DMS 273 treated with DMSO at 0.1 percent for 48 hours (cell line): Measurements from ENCODE around the gene SUN3.

Experiments used
- DNase-seq: peaks from one replicate; lab custom pipeline; 2025; lab: John Stamatoyannopoulos, UW

The SUN3 gene

GRCh38 chr7:48028938-48029337 lies at the start of gene SUN3:
Gene SUN3, minus strand, starts transcription at chr7:48029107. Its CDS starts 169 bp downstream, at chr7:48028938.
- no peak for DNase-seq

DNA sequence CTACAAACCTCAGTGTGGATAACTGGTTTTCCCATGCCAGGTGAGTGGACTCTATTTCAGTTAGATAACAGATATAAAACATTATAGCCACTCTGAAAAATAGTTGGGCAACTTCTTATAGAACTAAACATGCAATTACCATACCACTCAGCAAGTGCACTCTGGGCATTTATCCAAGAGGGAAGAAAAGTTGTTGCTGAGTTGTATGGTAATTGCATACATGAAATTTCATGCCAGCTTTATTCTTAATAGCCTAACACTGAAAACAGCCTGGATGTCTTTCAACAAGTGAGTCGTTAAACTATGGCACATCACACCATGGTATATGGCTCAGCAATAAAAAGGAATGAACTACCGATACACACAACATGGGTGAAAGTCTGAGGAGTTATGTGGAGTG lies 49.6 kb upstream of the SUN3 start:
- DNase-seq, result no peak

- no peak for DNase-seq
Observed at GRCh38 chr7:48077423-48077822, 48.5 kb upstream of the SUN3 start.

DNA sequence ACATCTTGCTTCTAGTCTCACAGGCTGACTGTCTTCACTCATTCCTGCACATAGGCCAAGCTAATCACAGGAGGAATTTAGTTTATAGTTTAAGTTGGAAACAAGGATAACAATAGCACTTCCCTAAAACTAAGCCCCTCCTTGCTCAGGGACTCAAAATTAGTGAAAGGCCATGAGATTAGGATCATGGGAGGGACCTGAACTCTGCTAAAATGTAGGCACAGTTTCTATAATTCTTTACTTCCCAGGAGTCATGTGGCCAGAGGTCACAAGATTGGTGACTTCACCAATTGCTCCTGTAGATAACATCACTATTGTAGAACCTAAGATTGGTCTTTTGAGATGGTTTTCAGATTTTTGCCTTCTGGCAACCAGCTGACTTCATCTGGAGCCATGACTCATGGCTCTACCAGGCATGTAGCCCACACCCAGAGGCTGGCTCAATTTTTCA lies 45.3 kb upstream of the SUN3 start:
- DNase-seq, result no peak

- no peak for DNase-seq
Observed at GRCh38 chr7:48067475-48067874, 38.6 kb upstream of the SUN3 start.

- DNase-seq, result no peak
Observed at GRCh38 chr7:48063985-48064384, 35.1 kb upstream of the SUN3 start.

GRCh38 chr7:48059706-48060105 lies 30.8 kb upstream of the SUN3 start:
- DNase-seq, result no peak

GRCh38 chr7:48058990-48059389 lies 30.1 kb upstream of the SUN3 start:
- no peak for DNase-seq

- DNase-seq, result no peak
Observed at GRCh38 chr7:48053736-48054135, 24.8 kb upstream of the SUN3 start.

DNA sequence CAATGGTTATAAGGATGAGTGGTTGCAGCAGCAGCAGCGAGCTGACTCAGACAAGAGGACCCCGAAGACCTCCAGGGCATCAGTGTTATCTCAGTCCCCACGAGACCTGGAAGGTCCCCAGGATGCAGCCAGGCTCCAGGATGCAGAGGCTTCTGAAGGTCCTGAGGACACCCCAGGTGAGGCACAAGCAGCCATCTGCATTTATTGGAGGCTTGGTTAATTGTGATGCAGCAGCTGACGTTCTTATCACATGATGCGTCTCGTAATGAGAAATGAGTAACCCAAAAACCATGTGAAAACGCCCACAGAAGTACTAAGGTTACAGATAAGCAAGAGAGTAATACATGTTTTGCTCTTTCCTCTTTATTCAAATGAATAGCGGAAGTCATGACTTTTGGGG lies 23.8 kb upstream of the SUN3 start:
- no peak for DNase-seq

DNA sequence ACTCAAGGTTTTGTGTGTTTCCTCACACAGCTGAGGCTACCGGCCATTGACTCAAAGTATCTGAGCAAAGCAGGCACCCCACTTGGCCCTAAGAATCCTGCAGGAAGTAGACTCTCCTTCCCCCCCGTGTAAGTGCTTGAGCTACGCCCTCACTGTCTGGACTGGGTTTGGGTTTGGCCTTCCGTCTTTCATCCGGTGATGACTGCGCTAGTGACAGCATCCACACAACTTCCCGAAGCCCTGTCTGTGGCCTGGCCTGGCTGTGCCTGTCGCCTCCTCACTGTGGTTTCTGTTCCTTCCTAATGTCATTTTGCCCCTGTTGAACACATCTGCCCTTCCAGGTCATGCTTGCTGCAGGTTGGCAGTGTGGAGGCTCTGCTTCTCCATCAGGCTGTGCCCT lies 20.9 kb upstream of the SUN3 start:
- no peak for DNase-seq

- no peak for DNase-seq
Observed at GRCh38 chr7:48048113-48048512, 19.2 kb upstream of the SUN3 start.

DNA sequence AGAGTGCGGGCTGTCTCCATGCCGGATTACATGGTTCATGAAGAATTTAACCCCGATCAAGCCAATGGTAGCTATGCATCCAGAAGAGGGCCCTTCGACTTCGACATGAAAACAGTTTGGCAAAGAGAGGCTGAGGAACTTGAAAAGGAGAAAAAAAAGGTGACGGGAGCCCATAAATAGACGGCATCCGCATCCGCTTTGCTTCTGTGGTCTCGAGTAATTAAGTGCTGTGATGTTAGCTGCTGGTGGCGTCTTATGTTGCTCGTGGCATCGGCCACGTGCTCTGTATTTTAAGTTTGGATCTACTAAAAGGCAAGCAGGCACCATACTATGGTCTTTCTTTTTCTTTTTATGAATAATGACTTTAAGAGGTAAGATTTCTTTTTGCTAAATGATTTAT lies 17.6 kb upstream of the SUN3 start:
- DNase-seq, result no peak

- DNase-seq, result no peak
Observed at GRCh38 chr7:48045195-48045765, 16.4 kb upstream of the SUN3 start.

- no peak for DNase-seq
Observed at GRCh38 chr7:48042636-48043035, 13.7 kb upstream of the SUN3 start.

DNA sequence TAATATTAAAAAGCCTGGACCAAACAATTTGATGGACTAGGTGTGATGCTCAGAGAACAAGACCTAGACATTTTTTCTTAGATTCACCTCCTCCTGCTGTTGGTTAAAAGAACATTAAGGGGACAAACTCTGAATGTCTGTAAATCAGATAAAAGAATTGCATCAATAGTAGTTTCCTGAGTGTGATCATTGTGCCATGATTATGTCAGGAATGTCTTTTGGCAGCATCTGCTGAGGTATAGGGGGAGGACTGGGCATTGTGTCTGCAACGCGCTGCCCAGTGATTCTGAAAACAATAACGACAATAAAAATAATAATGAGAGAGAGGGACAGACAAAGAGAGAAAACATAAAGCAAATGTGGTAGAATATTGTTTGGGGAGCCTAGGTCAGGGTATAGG lies 13.3 kb upstream of the SUN3 start:
- no peak for DNase-seq

DNA sequence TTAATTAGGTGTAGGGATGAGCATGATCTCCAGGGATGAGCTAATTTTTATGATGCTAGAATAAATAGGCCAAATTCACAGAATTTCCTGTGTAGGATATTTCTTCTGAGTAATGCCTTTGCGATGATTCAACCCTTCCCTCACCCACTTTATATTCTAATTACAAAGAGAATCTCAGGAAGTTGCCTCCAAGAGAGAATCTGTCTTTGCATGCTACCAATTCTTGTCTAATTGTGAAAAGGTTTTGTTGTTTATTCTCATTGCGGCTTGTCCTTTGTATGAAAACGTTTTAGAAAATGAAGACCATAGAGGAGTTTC lies 12.7 kb upstream of the SUN3 start:
- DNase-seq, result no peak

- DNase-seq, result no peak
Observed at GRCh38 chr7:48040944-48041652, 12.2 kb upstream of the SUN3 start.

GRCh38 chr7:48038815-48039506 lies 10.1 kb upstream of the SUN3 start:
- DNase-seq, result no peak

- DNase-seq, result no peak
Observed at GRCh38 chr7:48035967-48036478, 7.1 kb upstream of the SUN3 start.

- DNase-seq, result peak; percentile 72
Observed at GRCh38 chr7:48035301-48035966, 6.5 kb upstream of the SUN3 start, which contains the start of gene C7orf57. Gene C7orf57, plus strand, starts transcription at chr7:48035543. Its CDS starts 766 bp downstream, at chr7:48036309.

GRCh38 chr7:48033922-48034321 lies 5.0 kb upstream of the SUN3 start:
- no peak for DNase-seq

- DNase-seq, result no peak
Observed at GRCh38 chr7:48031111-48031510, 2.2 kb upstream of the SUN3 start.
